RWPE1 (cell line): ENCODE data around the gene GLYR1.

Experiments used
- CTCF ChIA-PET: fragments of 350-600 bp; sonication (Branson Sonifier 250); formaldehyde crosslinking; extraction: SDS; loops from one replicate; lab custom pipeline; 2021; lab: Yijun Ruan, JAX
- POLR2A ChIA-PET: fragments of 400-600 bp; formaldehyde crosslinking; extraction: SDS; loops from one replicate; lab custom pipeline; 2020; ENCODE audit warnings: antibody characterized with exemption; ENCODE audit not compliant: low non-redundant PET; lab: Yijun Ruan, JAX
- DNase-seq: peaks from one replicate; pipeline ENCODE4 v3.0.0; 2012; ENCODE audit warnings: low spot score
- H3K27ac ChIP-seq: fragments of 450-650 bp; 2 replicates; pipeline ENCODE4 v1.5.1; 2017
- TF ChIP-seq, protein P1 (sequence below): fragments of 450-650 bp; conservative IDR thresholded peaks from 2 replicates; pipeline ENCODE4 v1.5.1; 2017; ENCODE audit warnings: low read depth, mild to moderate bottlenecking

Gene GLYR1

GRCh38 chr16:4820652-4821051 lies 26.4 kb downstream of the GLYR1 start:
- H3K27ac ChIP-seq = peak overlapping the region; percentile 7; the same call in 1 of the 2 replicates
- TF ChIP-seq, protein P1, sequence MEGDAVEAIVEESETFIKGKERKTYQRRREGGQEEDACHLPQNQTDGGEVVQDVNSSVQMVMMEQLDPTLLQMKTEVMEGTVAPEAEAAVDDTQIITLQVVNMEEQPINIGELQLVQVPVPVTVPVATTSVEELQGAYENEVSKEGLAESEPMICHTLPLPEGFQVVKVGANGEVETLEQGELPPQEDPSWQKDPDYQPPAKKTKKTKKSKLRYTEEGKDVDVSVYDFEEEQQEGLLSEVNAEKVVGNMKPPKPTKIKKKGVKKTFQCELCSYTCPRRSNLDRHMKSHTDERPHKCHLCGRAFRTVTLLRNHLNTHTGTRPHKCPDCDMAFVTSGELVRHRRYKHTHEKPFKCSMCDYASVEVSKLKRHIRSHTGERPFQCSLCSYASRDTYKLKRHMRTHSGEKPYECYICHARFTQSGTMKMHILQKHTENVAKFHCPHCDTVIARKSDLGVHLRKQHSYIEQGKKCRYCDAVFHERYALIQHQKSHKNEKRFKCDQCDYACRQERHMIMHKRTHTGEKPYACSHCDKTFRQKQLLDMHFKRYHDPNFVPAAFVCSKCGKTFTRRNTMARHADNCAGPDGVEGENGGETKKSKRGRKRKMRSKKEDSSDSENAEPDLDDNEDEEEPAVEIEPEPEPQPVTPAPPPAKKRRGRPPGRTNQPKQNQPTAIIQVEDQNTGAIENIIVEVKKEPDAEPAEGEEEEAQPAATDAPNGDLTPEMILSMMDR = no peak
- ChIA-PET POLR2A (no interaction called here), CTCF (no interaction called here)
- no peak for DNase-seq

- DNase-seq = no peak
- ChIA-PET POLR2A (no interaction called here), CTCF (interaction anchor here (0.8 kb wide), 1 partner anchor 84 kb away, joined by 3 read pairs; no protein-coding TSS in a partner anchor)
- H3K27ac ChIP-seq = no peak overlapping the region
- TF ChIP-seq, protein P1 = no peak
Measured at GRCh38 chr16:4814542-4815173, 32.4 kb downstream of the GLYR1 start.

DNA sequence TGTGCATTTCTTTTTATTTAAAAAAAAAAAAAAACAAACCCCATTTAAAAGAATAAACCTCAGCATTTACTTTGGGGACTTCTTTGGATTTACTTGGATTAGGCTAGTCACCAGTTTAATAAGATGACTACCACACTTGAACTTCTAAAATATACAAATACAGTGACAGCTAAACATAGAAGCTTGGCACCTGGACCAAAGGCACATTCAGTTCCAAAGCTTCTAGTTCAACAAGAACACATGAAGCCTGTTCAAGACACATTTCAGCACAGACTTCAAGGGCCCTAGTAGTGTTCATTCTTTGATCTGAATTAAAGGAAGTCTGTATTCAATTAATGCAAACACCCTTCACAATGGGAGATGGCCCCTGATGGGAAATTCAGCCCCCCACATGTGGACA lies 33.0 kb downstream of the GLYR1 start:
- POLR2A ChIA-PET = no interaction called here
- TF ChIP-seq, protein P1 = no peak
- CTCF ChIA-PET = no interaction called here
- H3K27ac ChIP-seq = no peak overlapping the region
- no peak for DNase-seq

GRCh38 chr16:4813251-4814003 lies 33.7 kb downstream of the GLYR1 start:
- POLR2A ChIA-PET = interaction anchor here (0.6 kb wide), 1 partner anchor 140 kb away, joined by 4 read pairs; no protein-coding TSS in a partner anchor
- DNase-seq = no peak
- CTCF ChIA-PET = no interaction called here
- no peak overlapping the region for H3K27ac ChIP-seq
- TF ChIP-seq, protein P1 = no peak

- H3K27ac ChIP-seq = peak overlapping the region; percentile 55
- POLR2A ChIA-PET = no interaction called here
- TF ChIP-seq, protein P1 = no peak
- CTCF ChIA-PET = no interaction called here
- no peak for DNase-seq
Measured at GRCh38 chr16:4811773-4812172, 35.3 kb downstream of the GLYR1 start.

DNA sequence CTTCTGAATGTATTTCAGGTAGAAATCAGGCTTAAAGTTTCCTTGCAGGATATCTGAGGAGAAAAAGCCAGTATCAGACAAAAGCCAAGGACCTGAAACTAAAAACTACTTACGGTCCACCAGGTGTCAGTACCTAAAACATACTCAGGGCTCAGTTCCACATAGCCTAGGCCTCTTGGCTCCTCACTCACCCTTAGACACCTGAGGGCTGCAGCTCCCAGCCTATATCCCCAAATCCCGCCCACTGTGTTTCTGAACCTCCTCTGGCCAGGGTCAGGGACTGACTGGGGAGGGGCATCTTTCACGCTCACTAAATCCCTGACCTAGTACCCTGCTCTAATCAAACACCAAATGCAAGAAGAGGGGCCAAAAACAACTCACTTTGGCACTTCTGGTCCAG lies 35.8 kb downstream of the GLYR1 start:
- CTCF ChIA-PET = no interaction called here
- DNase-seq = no peak
- POLR2A ChIA-PET = interaction anchor here (0.7 kb wide), 1 partner anchor 192 kb away, joined by 12 read pairs; no protein-coding TSS in a partner anchor

More for the DNA sequence above, 35.8 kb downstream of the GLYR1 start:
- H3K27ac ChIP-seq = peak overlapping the region; percentile 55
- TF ChIP-seq, protein P1 = no peak
